DOHH2 (cell line): ENCODE measurements around the gene SHPK.

Experiments used
- H3F3A ChIP-seq: fragments of 200-600 bp; sonication (generic), shearing (Covaris generic); 2 replicates; pipeline ENCODE4 v1.6.0; 2016; ENCODE audit warnings: antibody characterized with exemption, mild to moderate bottlenecking; ENCODE audit not compliant: control insufficient read depth, insufficient read depth
- H3K27ac ChIP-seq: fragments of 200-600 bp; sonication (generic); 2 replicates; pipeline ENCODE4 v1.5.1; 2014; ENCODE audit warnings: low read depth, mild to moderate bottlenecking, low read length, moderate library complexity
- H3K27me3 ChIP-seq: fragments of 200-600 bp; sonication (generic); 2 replicates; pipeline ENCODE4 v1.6.1; 2014; ENCODE audit warnings: mild to moderate bottlenecking, low read length, mixed read lengths; ENCODE audit not compliant: control insufficient read depth
- H3K36me3 ChIP-seq: fragments of 200-600 bp; sonication (generic); 2 replicates; pipeline ENCODE4 v1.6.1; 2014; ENCODE audit warnings: mild to moderate bottlenecking, low read length, moderate library complexity, mixed read lengths; ENCODE audit not compliant: control insufficient read depth
- H3K4me1 ChIP-seq: fragments of 200-600 bp; sonication (generic); 2 replicates; pipeline ENCODE4 v1.6.1; 2014; ENCODE audit warnings: mild to moderate bottlenecking, low read length, mixed read lengths; ENCODE audit not compliant: control insufficient read depth
- H3K4me2 ChIP-seq: fragments of 200-600 bp; sonication (generic); 2 replicates; pipeline ENCODE4 v1.6.0; 2014; ENCODE audit warnings: mild to moderate bottlenecking, low read length, moderate library complexity
- H3K4me3 ChIP-seq: fragments of 200-600 bp; sonication (generic); 2 replicates; pipeline ENCODE4 v1.5.1; 2014; ENCODE audit warnings: mild to moderate bottlenecking, low read length, mixed read lengths
- H3K79me2 ChIP-seq: fragments of 200-600 bp; sonication (generic); 2 replicates; pipeline ENCODE4 v1.6.1; 2014; ENCODE audit warnings: mild to moderate bottlenecking, low read length, mixed read lengths; ENCODE audit not compliant: control insufficient read depth
- H3K9me2 ChIP-seq: fragments of 200-600 bp; sonication (generic); replicated peaks from 2 replicates; pipeline ENCODE4 v1.6.1; 2014; ENCODE audit warnings: mild to moderate bottlenecking, low read length, mixed read lengths; ENCODE audit not compliant: control insufficient read depth
- H3K9me3 ChIP-seq: fragments of 200-600 bp; sonication (generic); 2 replicates; pipeline ENCODE4 v1.6.1; 2014; ENCODE audit warnings: antibody characterized with exemption, low read length, mixed read lengths; ENCODE audit not compliant: control insufficient read depth, insufficient read depth
- H4K20me1 ChIP-seq: fragments of 200-600 bp; sonication (generic); 2 replicates; pipeline ENCODE4 v1.6.0; 2014; ENCODE audit warnings: low read depth, mild to moderate bottlenecking, antibody characterized with exemption, low read length, moderate library complexity; ENCODE audit not compliant: control insufficient read depth, insufficient read depth
- CTCF ChIP-seq: fragments of 200-600 bp; sonication (generic); IDR thresholded peaks from one replicate; pipeline ENCODE4 v1.5.1; 2014; ENCODE audit warnings: antibody characterized with exemption, mild to moderate bottlenecking, low read depth, low read length; ENCODE audit not compliant: poor library complexity, severe bottlenecking
- EZH2phosphoT487 ChIP-seq: fragments of 200-600 bp; sonication (generic); IDR thresholded peaks from 2 replicates; pipeline ENCODE4 v1.6.1; 2017; ENCODE audit warnings: borderline replicate concordance, mild to moderate bottlenecking, antibody characterized with exemption, low read length, moderate library complexity, mixed read lengths

SHPK gene

GRCh38 chr17:3559270-3559645, 76.8 kb downstream of the SHPK start:
- no peaks in the 10 kb centered on the region for H3K79me2 ChIP-seq
- peaks cover 16% of the 10 kb centered on the region; the same call in 1 of the 2 replicates for H3K27me3 ChIP-seq
- H3K27ac ChIP-seq, result no peak overlapping the region
- H3F3A ChIP-seq, result 0 out of 2 replicates have a peak, but pooled peaks cover 2% of the 10 kb centered on the region
- peaks cover 36% of the 10 kb centered on the region for H3K4me1 ChIP-seq
- peak overlapping the region; percentile 65 for H3K4me2 ChIP-seq
- no peaks in the 10 kb centered on the region for H4K20me1 ChIP-seq
- H3K36me3 ChIP-seq, result no peaks in the 10 kb centered on the region
- H3K9me3 ChIP-seq, result no peaks in the 10 kb centered on the region
- TF ChIP-seq CTCF (no peak), EZH2phosphoT487 (no peak)
- peak overlapping the region; percentile 33; the same call in 1 of the 2 replicates for H3K4me3 ChIP-seq
- H3K9me2 ChIP-seq, result no peaks in the 10 kb centered on the region

GRCh38 chr17:3558603-3559269, 77.3 kb downstream of the SHPK start:
- no peaks in the 10 kb centered on the region for H3K79me2 ChIP-seq
- peaks cover 16% of the 10 kb centered on the region; the same call in 1 of the 2 replicates for H3K27me3 ChIP-seq
- H3K4me1 ChIP-seq, result peaks cover 36% of the 10 kb centered on the region
- H3K9me2 ChIP-seq, result no peaks in the 10 kb centered on the region
- H3K36me3 ChIP-seq, result no peaks in the 10 kb centered on the region
- H3K9me3 ChIP-seq, result no peaks in the 10 kb centered on the region
- 0 out of 2 replicates have a peak overlapping the region, but pooled peaks have one; percentile 8 for H3K27ac ChIP-seq
- H3K4me3 ChIP-seq, result peak overlapping the region; percentile 33
- H3K4me2 ChIP-seq, result peak overlapping the region; percentile 65
- no peaks in the 10 kb centered on the region for H4K20me1 ChIP-seq
- TF ChIP-seq EZH2phosphoT487, result no peak
- no peak for TF ChIP-seq CTCF
- 0 out of 2 replicates have a peak, but pooled peaks cover 2% of the 10 kb centered on the region for H3F3A ChIP-seq
